Body of pancreas (tissue), 4 donors: ENCODE data around the gene WDR17. TPM values are rescaled to one million over a fixed set of nuclear protein-coding genes. Genes with fewer than 3 reads are reported as not detected.

Experiments used
- ATAC-seq: fragments of 150-250 bp; one replicate; pipeline ENCODE4 v1.9.1; 2016
- DNase-seq, 4 donors: peaks; one replicate each; pipeline ENCODE4 v3.0.0-alpha.2; 2019
- H3K27ac ChIP-seq, 4 donors: fragments of 200-600 bp; sonication (generic); 1 replicate in 3 of 4; 2 replicates in 1 of 4; pipeline versions ENCODE4 v1.5.1 to v1.6.1; 2016 to 2019; ENCODE audit warnings: mild to moderate bottlenecking in 1 of 4, mixed read lengths in 1 of 4, moderate library complexity in 1 of 4
- H3K27me3 ChIP-seq, 2 donors: fragments of 200-600 bp; sonication (generic); one replicate each; pipeline ENCODE4 v1.6.0; 2016; ENCODE audit warnings: mild to moderate bottlenecking in 1 of 2
- H3K36me3 ChIP-seq, 2 donors: fragments of 200-600 bp; sonication (generic); replicated peaks in 1 of 2; 2 replicates each; pipeline ENCODE4 v1.5.1; 2016; ENCODE audit warnings: low read depth in 2 of 2; ENCODE audit not compliant: insufficient read depth in 1 of 2
- H3K4me1 ChIP-seq: fragments of 200-600 bp; sonication (generic); one replicate; pipeline ENCODE4 v1.6.0; 2016
- H3K4me3 ChIP-seq, 2 donors: fragments of 200-600 bp; sonication (generic); 1 replicate in 1 of 2; 2 replicates in 1 of 2; pipeline ENCODE4 v1.5.1; 2016 to 2019
- H3K9me3 ChIP-seq, 3 donors: fragments of 200-600 bp; sonication (generic); 1 replicate in 2 of 3; 2 replicates in 1 of 3; pipeline ENCODE4 v1.5.1; 2016
- POLR2A ChIP-seq, 3 donors: fragments of 450-650 bp; IDR thresholded peaks; one replicate each; pipeline ENCODE4 v1.6.1; 2016; ENCODE audit warnings: antibody characterized with exemption in 3 of 3, mild to moderate bottlenecking in 2 of 3
- WGBS, 2 donors: methylation state at CpG; one replicate each; pipeline ENCODE4 v1.1.5; 2017; 5-methylcytosine and 5-hydroxymethylcytosine counted together
- intact Hi-C: fragments of 100-400 bp; cut with DNase I; formaldehyde crosslinking; loops from one replicate; pipeline ENCODE4 v1.15.1; 2023
- total RNA-seq, 2 donors: library from RNA; depleted of rRNA; stranded (reverse); fragments of >200 nt; gene quantifications; one replicate each; pipeline ENCODE4 v1.1.0, GENCODE V29; 2016
- TF ChIP-seq, protein P1 (sequence below), 7 experiments: fragments of 450-650 bp in 4 of 7; fragments of 200-600 bp in 3 of 7; sonication (generic) in 3 of 7; IDR thresholded peaks; one replicate each; pipeline ENCODE4 v1.5.1; 2016 to 2019; ENCODE audit warnings: antibody characterized with exemption in 7 of 7

The WDR17 gene
- total RNA-seq, 2 donors from 2014 or later = 3.9 to 6.3 TPM

DNA sequence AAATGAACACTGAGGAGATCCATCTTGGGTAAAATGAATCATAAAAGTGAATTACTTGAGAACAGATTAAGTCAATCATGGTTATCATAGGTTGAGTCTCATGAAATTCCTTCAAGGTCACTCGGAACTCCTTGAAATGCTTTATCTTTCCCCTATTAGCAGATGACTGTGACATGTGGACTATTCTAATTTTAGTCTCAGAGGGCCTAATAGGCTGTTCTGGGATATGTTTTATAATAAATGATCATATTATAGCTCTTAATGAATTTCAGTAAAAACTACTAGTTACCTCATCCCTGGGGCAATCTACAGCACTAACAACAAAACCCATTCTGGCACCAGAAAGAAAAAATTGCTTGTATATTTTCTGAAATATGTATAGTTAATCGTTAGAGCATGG lies 85.1 kb downstream of the WDR17 start:
- no peak overlapping the region for H3K27ac ChIP-seq
- no peaks in the 10 kb centered on the region for H3K9me3 ChIP-seq
- TF ChIP-seq, protein P1, sequence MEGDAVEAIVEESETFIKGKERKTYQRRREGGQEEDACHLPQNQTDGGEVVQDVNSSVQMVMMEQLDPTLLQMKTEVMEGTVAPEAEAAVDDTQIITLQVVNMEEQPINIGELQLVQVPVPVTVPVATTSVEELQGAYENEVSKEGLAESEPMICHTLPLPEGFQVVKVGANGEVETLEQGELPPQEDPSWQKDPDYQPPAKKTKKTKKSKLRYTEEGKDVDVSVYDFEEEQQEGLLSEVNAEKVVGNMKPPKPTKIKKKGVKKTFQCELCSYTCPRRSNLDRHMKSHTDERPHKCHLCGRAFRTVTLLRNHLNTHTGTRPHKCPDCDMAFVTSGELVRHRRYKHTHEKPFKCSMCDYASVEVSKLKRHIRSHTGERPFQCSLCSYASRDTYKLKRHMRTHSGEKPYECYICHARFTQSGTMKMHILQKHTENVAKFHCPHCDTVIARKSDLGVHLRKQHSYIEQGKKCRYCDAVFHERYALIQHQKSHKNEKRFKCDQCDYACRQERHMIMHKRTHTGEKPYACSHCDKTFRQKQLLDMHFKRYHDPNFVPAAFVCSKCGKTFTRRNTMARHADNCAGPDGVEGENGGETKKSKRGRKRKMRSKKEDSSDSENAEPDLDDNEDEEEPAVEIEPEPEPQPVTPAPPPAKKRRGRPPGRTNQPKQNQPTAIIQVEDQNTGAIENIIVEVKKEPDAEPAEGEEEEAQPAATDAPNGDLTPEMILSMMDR (IDR thresholded peaks at IDR 0.05) = no peak
- no peak for TF ChIP-seq POLR2A (IDR thresholded peaks at IDR 0.05)
- intact Hi-C loops = no loop called here
- WGBS, 2 donors = 57 to 72% methylated on average over 2 of the region's 2 CpGs
- no peaks in the 10 kb centered on the region for H3K4me1 ChIP-seq
- H3K27me3 ChIP-seq = no peaks in the 10 kb centered on the region
- no peak overlapping the region for H3K4me3 ChIP-seq
- DNase-seq = no peak
- ATAC-seq = no peak
- H3K36me3 ChIP-seq = no peaks in the 10 kb centered on the region

- Histone ChIP-seq H3K36me3 (no peaks in the 10 kb centered on the region), H3K4me3 (no peak overlapping the region), H3K9me3 (no peaks in the 10 kb centered on the region), H3K27me3 (no peaks in the 10 kb centered on the region), H3K27ac (no peak overlapping the region), H3K4me1 (no peaks in the 10 kb centered on the region)
- DNase-seq (no peak), ATAC-seq (no peak)
- intact Hi-C loops = no loop called here
- WGBS, 2 donors = 76 to 78% methylated on average over 4 of the region's 4 CpGs
- TF ChIP-seq, protein P1 (IDR thresholded peaks at IDR 0.05) = no peak
- no peak for TF ChIP-seq POLR2A (IDR thresholded peaks at IDR 0.05)
Measured at GRCh38 chr4:176153124-176153523, 87.5 kb downstream of the WDR17 start.

DNA sequence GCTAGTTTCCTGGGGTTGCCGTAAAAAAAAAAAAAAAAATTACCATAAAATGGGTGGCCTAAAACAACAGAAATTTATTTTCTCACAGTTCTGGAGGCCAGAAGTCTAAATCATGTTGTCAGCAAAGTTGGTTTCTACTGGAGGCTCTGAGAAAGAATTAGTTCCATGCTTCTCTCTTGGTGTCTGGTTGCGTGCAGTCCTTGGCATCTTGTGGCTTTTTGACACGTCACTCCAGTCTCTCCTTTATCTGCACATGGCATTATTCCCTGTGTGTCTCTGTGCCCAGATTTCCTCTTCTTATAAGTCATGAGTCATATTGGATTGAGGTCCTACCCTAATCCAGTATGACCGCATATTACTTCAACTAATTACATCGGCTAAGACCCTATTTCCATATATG lies 91.0 kb downstream of the WDR17 start:
- no peak for DNase-seq
- intact Hi-C loops = no loop called here
- TF ChIP-seq, protein P1 (IDR thresholded peaks at IDR 0.05) = no peak
- no peak for TF ChIP-seq POLR2A (IDR thresholded peaks at IDR 0.05)
- Histone ChIP-seq H3K4me1 (no peaks in the 10 kb centered on the region), H3K4me3 (no peak overlapping the region), H3K36me3 (no peaks in the 10 kb centered on the region), H3K27ac (no peak overlapping the region), H3K27me3 (no peaks in the 10 kb centered on the region), H3K9me3 (no peaks in the 10 kb centered on the region)
- WGBS, 2 donors = 88 to 96% methylated on average over 5 of the region's 5 CpGs
- no peak for ATAC-seq

DNA sequence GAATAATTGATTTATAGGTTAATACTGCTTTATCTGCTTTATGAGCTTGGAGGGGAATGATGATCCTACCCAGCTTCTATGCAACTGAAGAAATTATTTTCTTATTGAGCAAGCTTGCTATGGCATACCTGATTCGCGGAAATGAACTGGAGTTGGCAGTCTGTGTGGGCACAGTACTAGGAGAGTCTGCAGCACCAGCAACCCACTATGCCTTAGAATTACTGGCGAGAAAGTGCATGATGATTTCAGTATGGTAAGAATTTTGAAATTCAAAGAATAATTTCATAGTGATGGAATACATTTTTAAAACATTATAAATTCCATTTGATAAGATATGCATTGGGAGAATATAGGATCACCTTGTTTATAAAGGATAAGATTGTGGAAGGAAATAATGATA lies 97.4 kb downstream of the WDR17 start:
- H3K9me3 ChIP-seq = no peaks in the 10 kb centered on the region
- H3K4me1 ChIP-seq = no peaks in the 10 kb centered on the region
- DNase-seq (no peak), ATAC-seq (no peak)
- WGBS, 2 donors = 93 to 95% methylated on average over 3 of the region's 3 CpGs
- no peaks in the 10 kb centered on the region for H3K36me3 ChIP-seq
- no peak overlapping the region for H3K4me3 ChIP-seq
- no peaks in the 10 kb centered on the region for H3K27me3 ChIP-seq
- intact Hi-C loops = no loop called here
- TF ChIP-seq, protein P1 (IDR thresholded peaks at IDR 0.05) = no peak
- no peak overlapping the region for H3K27ac ChIP-seq

DNA sequence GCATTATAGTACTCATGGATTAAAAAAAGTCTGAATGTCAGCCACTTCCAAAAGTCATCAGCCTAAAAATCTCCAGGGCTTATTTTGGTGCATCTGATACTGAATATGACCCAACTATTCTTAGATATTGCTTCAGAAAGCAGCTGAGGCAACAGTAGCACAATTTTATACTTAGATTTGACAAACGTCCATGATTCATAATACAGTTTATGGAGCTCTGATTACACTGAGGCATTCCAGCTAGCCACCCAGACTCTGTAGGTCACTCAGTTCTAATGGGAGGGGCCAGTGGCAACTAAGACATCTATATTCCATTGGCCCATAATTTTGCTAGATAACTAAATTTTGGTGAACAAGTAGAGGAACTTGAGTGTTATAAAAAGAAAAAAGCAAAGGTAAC lies 119.4 kb downstream of the WDR17 start:
- Histone ChIP-seq H3K36me3 (no peaks in the 10 kb centered on the region), H3K4me3 (no peak overlapping the region), H3K27ac (no peak overlapping the region), H3K4me1 (no peaks in the 10 kb centered on the region), H3K27me3 (no peaks in the 10 kb centered on the region), H3K9me3 (no peaks in the 10 kb centered on the region)
- intact Hi-C loops = no loop called here
- TF ChIP-seq POLR2A (IDR thresholded peaks at IDR 0.05) = no peak
- TF ChIP-seq, protein P1 (IDR thresholded peaks at IDR 0.05) = no peak
- 35 to 43% methylated on average over 1 of the region's 1 CpG for WGBS, 2 donors
- ATAC-seq (no peak), DNase-seq (no peak)
